ENCODE results near the gene MYLIP.

GRCh38 chr6:16104624-16105433 is 24.1 kb upstream of the MYLIP start:
- TF ChIP-seq CTCF (IDR thresholded peaks at IDR 0.05; ENCODE audit: low read length) (no peak), EZH2 (optimal IDR thresholded peaks at IDR 0.05; ENCODE audit: low read depth, low read length) (no peak)

Measured in MM.1S (cell line).